HEK293T (cell line): ENCODE results near the gene TSPAN6.

Experiments
- PKNOX1 ChIP-seq: fragments of 450-650 bp; IDR thresholded peaks from 2 replicates; pipeline ENCODE4 v1.6.1; 2016
- SP1 ChIP-seq: fragments of 450-650 bp; IDR thresholded peaks from 2 replicates; pipeline ENCODE4 v1.6.1; 2017

- TF ChIP-seq PKNOX1, result no peak
- no peak for TF ChIP-seq SP1
Measured at GRCh38 chrX:100662796-100663195, 26.2 kb upstream of the TSPAN6 start.
